RWPE2 (cell line): Measurements from ENCODE around the gene LRMDA.

Experiments
- ATAC-seq: fragments of 200-7000 bp; cut with Tn5 transposase; 3 replicates; pipeline ENCODE4 v1.9.1; 2021; ENCODE audit warnings: low read depth
- DNase-seq: peaks from one replicate; pipeline ENCODE4 v3.0.0-alpha.2; 2020; ENCODE audit warnings: low spot score
- H3K27ac ChIP-seq: fragments of 450-650 bp; 2 replicates; pipeline ENCODE4 v1.5.1; 2017; ENCODE audit warnings: mild to moderate bottlenecking; ENCODE audit not compliant: poor library complexity, severe bottlenecking
- H3K27me3 ChIP-seq: fragments of 250-450 bp; sonication (Bioruptor Pico); 2 replicates; pipeline ENCODE4 v1.5.1; 2021; ENCODE audit warnings: mild to moderate bottlenecking, moderate library complexity; ENCODE audit not compliant: insufficient read depth, poor library complexity, severe bottlenecking
- H3K36me3 ChIP-seq: fragments of 250-450 bp; sonication (Bioruptor Pico); 2 replicates; pipeline ENCODE4 v1.5.1; 2020; ENCODE audit warnings: low read depth, mild to moderate bottlenecking, moderate library complexity
- H3K4me1 ChIP-seq: fragments of 250-450 bp; sonication (Bioruptor Pico); 2 replicates; pipeline ENCODE4 v1.5.1; 2021; ENCODE audit warnings: mild to moderate bottlenecking, moderate library complexity; ENCODE audit not compliant: insufficient read depth, poor library complexity, severe bottlenecking
- H3K4me3 ChIP-seq: fragments of 250-450 bp; sonication (Bioruptor Pico); 2 replicates; pipeline ENCODE4 v1.5.1; 2021; ENCODE audit warnings: mild to moderate bottlenecking, moderate library complexity; ENCODE audit not compliant: severe bottlenecking
- H3K9me3 ChIP-seq: fragments of 250-450 bp; sonication (Bioruptor Pico); 2 replicates; pipeline ENCODE4 v1.5.1; 2021; ENCODE audit warnings: mild to moderate bottlenecking, moderate library complexity; ENCODE audit not compliant: severe bottlenecking
- CTCF ChIP-seq: fragments of 450-650 bp; IDR thresholded peaks from one replicate; pipeline ENCODE4 v1.5.1; 2017; ENCODE audit warnings: mild to moderate bottlenecking, moderate library complexity; ENCODE audit not compliant: poor library complexity, severe bottlenecking

LRMDA gene

GRCh38 chr10:75845176-75845947 lies 413.9 kb downstream of the LRMDA start:
- Histone ChIP-seq H3K27me3 (no peaks in the 10 kb centered on the region), H3K9me3 (no peaks in the 10 kb centered on the region), H3K4me3 (no peak overlapping the region), H3K4me1 (no peaks in the 10 kb centered on the region), H3K36me3 (no peaks in the 10 kb centered on the region), H3K27ac (no peak overlapping the region)
- no peak for TF ChIP-seq CTCF
- DNase-seq (no peak), ATAC-seq (no peak)

GRCh38 chr10:75847477-75847876 lies 416.1 kb downstream of the LRMDA start:
- TF ChIP-seq CTCF: no peak
- no peak for DNase-seq
- Histone ChIP-seq H3K4me3 (no peak overlapping the region), H3K36me3 (no peaks in the 10 kb centered on the region), H3K27me3 (no peaks in the 10 kb centered on the region), H3K9me3 (no peaks in the 10 kb centered on the region), H3K27ac (no peak overlapping the region), H3K4me1 (no peaks in the 10 kb centered on the region)
- no peak for ATAC-seq

GRCh38 chr10:75851580-75852345 lies 420.3 kb downstream of the LRMDA start:
- no peaks in the 10 kb centered on the region for H3K27me3 ChIP-seq
- no peak overlapping the region for H3K27ac ChIP-seq
- H3K4me1 ChIP-seq: no peaks in the 10 kb centered on the region
- DNase-seq (no peak), ATAC-seq (no peak)
- no peak for TF ChIP-seq CTCF
- H3K36me3 ChIP-seq: no peaks in the 10 kb centered on the region
- no peaks in the 10 kb centered on the region for H3K9me3 ChIP-seq
- no peak overlapping the region for H3K4me3 ChIP-seq

- H3K27ac ChIP-seq: no peak overlapping the region
- H3K9me3 ChIP-seq: no peaks in the 10 kb centered on the region
- DNase-seq: no peak
- H3K4me1 ChIP-seq: no peaks in the 10 kb centered on the region
- no peak overlapping the region for H3K4me3 ChIP-seq
- H3K36me3 ChIP-seq: no peaks in the 10 kb centered on the region
- peak; percentile 25 for TF ChIP-seq CTCF
- no peak for ATAC-seq
- H3K27me3 ChIP-seq: no peaks in the 10 kb centered on the region
Observed at GRCh38 chr10:75852851-75853484, 421.5 kb downstream of the LRMDA start.
